SHP77 (cell line): ENCODE data around the gene COL13A1.

ENCODE experiments used
- DNase-seq, 2 experiments: peaks; one replicate each; lab custom pipeline; 2025; lab: John Stamatoyannopoulos, UW

Gene COL13A1

DNA sequence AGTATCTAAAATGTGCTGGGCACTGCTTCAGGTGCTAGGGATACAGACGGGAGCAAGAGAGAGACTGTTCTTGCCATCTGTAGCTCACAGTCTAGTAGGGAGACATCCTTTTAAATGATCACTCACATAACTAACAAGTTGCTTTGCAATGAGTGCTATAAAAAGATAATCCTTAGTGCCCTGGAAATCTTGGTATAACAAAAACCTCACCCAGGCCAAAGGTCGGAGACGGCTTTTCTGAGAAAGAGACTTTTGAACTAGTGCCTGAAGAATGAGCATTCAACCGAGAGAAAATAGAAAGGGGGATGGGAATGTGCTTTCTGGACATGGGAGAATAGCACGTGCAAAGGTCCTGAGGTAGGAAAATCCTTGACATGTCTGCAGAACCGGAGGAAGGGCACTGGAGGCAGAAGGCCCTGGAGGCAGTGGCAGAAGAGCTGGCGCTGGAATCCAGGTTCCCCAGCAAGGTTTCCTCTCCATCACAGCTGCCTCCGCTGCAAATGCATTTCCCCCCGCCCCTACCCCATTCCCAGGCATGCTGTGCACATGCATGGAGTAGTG is 89.4 kb downstream of the COL13A1 start:
- DNase-seq = no peak

DNA sequence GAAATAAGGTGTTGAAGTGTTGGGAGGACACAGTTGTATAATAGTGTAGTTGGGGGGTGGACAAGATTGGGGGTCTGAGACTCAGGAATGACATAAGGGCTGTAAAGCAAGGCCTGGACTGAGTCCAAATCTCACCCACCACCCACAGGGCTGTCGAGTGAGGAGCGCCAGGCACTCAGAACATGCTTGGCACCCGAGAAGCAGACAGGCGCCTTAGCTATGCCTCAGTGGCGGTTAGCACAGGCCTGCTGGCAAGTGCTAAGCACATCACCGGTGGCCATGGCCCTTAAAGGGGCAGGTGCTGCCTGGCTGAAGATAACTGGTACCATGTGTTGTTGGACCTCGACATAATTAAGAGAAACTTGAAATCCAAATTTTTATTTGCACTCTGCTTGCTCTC is 90.7 kb downstream of the COL13A1 start:
- no peak for DNase-seq

DNA sequence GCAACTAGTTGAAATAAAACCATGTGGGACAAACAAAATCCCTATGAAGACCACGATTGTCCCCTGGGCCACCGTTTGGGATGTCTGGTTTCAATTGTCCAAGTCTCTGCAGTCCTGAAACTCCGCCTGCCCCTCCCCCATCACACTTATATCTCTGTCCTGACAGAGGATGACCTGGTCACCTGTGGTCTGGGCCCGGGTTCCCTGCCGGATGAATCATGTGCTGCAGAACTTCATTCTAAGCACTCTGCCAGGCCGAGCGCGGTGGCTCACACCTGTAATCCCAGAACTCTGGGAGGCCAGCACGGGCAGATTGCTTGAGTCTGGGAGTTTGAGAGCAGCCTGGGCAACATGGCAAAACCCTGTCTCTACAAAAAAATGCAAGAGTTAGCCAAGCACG is 91.1 kb downstream of the COL13A1 start:
- no peak for DNase-seq

DNA sequence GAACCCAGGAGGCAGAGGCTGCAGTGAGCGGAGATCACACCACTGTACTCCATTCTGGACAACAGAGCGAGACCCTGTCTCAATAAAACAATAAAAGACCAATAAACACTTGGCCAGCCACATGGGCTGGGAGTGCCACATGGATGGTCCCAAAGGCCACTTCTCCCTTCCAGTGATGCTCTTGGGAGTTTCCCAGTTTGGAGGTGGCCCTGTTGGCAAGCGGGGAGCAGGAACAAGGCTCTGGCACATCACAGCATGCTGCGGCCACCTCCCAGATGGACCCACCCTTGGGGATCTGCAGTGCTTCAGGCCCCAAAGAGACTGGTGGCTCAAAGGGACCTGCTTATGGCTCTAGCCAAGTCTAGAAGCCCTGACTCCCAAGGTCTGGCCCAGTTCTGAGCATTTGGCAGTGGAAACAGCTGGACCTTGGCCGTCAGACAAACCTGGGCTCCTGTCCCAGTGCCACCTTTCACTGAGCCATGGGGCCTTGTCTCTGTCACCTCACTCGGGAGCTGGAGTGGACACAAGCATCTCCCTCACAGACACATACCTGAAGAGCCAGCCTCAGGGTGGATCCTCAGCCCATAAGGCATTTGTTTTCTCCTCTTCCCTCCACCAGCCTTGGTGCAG is 91.7 kb downstream of the COL13A1 start:
- DNase-seq = no peak

DNA sequence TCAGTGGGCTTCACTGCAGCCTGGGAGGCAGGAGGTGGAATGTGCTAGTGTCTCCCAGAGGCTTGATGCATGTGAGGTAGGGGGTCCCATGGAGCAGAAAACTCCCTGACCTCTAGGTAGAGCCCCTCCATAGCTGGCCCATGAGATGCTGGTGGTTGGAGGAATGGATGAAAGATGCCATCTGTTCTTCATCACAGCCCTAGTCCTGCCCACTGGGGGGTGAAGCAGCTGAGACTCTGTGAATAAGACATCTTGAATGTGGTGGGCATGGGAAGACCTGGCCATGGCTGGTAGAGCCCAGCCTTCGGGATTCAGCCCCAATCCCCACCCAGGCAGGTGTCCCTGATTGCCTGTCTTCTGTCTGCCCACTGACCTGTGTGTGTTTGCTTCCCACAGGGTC is 92.5 kb downstream of the COL13A1 start:
- DNase-seq = no peak

DNA sequence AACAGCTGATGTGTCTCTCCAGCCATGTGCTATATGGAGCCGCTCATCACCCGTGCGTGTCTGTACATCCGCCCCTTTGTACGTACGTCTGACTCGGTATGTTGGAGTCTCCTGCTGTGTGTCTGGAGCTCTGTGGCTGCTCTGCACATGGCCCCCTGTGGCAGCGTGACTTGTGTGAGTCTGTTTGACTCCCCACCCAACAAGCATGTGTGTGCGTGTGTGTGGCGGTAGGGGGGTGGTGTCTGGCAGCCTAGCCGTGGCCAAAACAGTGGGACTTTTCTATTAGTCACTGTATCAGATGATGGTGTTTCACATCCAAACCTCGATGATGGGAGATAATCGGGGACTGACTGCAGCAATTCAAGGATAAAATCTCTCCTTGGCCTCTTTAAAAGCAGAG is 94.1 kb downstream of the COL13A1 start:
- no peak for DNase-seq

DNA sequence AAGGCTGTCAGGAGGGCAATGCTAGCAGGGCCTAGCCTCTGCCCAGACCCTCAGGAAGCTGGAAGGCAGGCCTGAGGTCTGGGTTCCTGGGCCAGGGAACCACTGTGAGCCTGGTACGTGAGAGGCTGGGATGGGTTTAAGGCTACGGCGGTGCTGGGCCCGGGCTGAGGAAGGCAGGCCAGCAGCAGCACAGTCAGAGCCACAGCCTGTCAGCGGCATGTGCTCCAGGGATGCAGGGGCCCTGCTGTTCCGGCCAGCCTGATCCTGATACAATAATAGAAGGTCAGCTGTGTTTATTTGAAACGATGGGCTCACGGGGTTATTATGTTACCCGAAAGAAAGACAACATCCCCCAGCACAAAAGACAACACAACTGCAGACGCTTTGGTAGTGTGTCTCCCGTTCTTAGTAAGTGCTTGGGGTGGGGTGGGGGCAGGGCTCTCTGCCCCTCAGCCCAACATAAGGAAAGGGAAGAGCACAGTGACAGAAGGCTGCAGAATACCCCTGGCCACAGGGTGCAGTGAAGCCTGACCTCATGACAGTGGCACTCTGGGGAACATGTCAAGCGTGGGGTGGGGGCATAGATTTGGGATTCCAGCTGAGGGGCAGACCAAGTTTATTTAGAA is 95.0 kb downstream of the COL13A1 start:
- no peak for DNase-seq

DNA sequence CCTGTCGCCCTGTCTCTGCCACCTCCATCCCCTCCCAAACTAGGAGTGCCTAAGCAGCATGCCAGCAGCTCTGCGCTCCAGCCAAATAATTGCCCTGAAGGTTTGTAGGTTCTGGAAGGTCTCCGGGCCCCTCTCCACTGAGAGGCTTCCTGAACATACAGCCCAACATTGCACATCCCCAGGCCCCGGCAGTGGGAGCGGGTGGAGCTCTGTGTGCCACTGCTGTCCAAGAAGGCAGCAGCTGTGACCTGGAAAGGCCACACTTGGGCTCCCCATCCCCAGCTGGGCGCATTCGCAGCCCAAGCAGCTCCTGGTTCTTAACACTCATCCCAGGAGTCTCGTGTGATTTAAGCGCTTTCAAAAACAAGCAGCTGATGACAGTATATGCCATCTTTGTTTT is 95.7 kb downstream of the COL13A1 start:
- no peak for DNase-seq

DNA sequence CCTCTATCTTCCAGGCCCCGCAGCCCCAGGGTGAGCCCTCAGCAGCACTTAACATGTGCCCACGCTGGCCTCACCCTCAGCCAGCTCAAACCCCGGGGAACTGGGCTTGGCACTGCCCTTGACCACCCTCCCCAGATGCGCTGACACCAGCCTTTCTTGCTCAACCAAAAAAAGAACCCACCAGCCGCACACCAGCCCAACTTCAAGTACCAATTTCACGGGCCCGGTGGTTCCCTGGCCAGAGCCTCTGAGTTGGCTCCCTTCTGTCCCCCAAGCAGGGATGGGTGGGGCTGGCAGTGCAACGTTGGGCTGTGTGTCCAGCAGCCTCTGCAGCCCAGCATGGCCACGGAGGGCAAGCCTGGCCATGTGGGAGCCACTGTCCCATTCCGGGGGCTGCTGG is 96.3 kb downstream of the COL13A1 start:
- DNase-seq = no peak

DNA sequence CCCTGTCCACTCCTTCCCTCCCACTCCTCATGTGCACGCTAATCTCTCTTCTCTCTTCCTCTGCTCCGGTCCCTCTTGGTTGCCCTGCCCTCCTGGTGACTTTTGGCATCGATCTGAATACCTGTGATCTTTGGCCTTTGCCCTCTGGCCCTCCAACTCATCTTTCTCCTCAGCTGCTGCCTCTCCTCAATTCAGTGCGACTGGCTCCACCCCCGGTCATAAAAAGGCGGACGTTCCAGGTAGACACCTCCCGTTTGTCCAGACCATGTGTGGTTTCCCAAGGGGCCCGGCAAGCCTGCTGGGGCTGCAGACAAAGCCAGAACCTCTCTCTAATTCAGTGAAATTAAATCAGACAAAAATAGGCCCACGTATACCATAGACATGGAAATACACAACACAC is 96.8 kb downstream of the COL13A1 start:
- DNase-seq = no peak

DNA sequence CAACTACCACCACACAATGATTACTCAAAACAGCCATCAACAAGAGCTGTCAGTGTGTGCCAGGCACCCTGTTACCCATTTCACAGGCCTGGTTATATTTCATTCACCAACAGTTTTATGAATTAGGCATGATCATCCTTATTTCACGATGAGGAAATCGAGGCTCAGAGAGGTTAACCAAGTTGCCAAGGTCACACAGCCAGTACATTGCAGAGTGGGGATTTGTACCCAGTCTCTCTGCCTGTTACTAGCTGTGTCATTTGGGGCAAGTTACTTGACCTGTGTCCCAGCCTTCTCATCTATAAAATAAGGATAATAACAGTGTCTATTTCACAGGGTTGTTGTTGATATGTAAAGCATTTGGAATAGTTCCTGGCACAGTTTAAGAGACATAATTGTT is 97.2 kb downstream of the COL13A1 start:
- no peak for DNase-seq

DNA sequence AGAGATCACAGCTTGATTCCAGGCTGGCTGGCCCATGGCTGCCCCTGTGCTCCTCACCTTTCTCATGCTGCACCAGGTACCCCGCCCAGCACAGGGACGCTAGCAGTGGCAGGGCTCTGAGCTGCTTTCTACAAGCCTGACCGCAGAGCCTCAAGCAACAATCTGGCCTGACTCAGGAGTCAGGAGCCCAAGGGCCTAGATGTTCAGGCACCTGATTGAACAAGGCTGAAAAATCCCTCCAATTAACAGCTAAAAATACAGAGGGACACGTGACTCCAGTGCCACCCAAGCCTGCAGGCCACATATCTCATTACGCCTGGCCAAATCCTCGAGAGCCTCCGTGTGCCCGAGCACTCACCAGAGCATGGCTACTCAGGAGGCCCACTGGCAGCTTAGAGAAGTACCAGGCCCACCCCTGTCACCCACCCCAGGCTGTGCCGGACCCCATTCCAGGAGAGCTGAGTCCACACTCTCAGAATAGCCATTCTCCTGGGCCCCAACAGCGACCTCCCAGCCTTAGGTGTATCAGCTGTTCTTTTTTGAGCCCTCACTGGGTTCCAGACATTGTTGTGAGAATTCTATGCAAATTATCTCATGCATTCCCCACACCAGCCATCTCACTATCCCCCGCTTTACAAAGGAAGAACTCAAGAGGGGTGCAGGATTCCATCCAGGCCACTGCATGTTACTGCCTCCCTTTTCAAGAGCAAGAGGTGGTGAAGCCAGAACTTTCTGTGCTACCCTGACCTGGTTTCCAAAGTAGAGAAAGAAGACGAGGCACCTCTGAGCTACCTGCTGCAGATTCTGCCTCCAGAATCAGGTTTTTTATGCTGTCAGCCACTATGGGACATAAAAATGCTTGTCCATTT is 98.3 kb downstream of the COL13A1 start:
- no peak for DNase-seq

DNA sequence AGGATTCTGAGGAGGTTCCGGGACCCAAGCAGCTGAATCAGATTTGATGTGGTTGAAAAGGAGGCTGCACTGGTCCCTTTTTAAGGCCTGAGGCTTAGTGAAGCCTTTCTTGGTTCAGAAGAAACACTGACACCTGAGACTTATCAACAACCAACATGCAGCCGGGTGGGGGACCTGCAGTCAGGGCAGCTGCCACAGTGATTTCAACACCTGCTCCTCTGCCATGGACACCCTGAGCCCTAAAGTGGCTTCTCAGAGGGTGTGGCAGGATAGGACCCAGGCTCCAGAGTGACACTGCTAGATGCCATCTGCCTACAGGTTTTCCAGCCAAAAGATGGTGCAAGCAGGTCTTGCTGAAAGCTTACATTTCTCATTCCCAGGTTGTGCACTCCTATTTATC is 99.3 kb downstream of the COL13A1 start:
- no peak for DNase-seq

DNA sequence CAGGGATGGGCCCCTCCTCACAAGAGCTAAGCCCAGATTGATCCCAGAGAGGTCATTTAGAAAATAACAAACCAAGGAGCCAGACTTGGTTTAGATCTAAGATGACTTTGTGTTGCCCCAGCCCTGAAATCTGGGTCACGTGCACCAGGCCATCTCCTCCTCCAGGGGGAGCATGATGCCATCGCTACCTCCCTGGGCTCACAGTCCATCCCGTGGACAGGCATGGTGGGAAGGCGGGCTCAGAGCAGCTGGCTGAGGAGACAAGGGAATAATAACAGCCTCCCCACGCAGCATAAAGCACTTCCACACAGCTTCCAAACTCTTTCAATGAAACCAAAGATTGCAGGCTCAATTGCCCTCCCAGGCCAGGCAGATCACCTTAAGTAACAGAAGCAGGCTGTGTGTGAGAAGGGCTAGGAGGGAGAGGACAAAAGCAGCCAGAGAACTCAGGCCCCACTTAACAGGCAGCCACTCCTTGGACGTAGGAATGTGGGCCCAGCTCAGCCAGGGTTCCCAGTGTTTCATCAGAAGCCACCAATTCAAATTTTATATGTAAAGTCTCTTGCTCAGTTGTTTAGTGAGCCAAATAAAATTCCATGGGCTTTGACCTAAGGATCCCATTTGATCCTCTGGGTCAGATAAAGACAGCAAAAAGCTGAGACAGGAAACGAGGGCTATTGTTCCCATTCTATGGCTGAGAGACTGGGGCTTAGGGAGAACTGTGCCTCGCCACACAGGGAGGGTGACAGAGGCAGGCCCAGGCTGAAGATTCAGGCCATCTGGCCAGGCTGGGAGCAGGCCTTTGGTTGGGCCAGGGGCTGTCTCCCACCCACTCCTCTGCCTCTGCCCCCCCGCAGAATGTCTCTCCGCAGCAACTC is 100.2 kb downstream of the COL13A1 start:
- no peak for DNase-seq

DNA sequence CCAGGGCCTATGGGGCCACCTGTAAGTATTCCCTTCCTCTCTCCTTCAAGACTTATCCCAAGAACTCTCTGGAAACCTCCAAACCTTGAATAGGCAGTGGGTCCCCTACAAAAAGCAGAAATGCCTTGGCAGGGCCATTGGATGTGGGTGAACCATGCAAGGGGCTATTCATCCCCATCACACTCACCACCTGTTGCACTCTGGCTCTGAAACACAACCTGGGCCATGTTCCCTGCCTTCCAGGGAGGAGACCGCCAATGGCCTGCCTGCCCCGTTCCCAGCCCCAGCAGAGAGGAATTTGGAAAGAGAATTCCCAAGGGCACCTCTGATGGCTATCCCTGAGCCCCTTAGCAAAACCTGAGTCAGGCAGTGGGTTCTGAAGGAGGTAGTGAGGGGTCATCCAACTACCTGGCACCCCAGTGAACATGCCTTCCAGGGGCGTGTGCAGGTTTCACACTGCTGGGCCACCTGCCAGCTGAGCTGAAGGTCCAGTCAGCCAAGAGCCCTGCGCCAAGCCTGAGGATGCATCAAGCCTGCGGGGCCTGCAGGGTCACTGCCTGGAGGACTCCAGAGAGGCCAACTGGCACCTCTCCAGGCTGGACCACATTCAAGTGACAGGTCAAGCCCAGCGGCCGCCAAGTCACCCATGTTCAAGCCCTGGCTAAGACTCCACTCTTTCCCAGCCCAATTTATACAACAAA is 101.3 kb downstream of the COL13A1 start:
- DNase-seq = no peak

DNA sequence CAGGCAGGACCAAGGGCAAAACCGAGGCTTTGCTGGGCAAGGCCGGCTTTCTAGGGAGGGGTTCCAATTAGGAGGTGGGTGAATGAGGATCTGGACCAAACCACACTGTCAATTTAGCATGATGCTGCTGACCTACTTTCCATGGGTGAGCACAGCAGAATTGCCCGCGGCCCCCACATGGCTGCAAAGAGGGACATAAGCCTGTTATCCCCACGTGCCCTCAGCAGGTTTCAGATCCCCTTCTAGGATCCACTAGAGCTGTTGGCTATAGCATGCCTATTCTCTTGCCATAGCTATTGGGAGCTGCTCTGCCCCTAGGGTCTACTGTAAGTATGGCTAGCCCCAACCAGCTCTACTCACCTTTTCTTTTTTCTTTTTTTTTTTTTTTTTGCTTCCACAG is 102.8 kb downstream of the COL13A1 start:
- no peak for DNase-seq

DNA sequence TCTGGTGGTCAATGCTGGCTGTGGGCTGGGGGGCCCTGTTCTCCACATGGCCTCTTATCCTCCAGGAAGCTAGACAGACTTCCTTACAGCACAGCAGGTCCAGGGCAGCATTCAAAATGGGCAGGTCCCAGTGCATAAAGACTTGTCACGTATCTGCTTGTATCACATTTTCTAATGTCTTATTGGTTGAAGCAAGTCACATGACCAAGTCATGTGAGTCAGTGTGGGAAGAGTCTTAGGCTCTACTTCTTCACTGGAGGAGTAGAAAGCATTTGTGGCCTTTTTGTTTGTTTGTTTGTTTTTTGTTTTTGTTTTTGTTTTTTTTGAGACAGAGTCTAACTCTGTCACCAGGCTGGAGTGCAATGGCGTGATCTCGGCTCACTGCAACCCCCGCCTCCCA is 104.7 kb downstream of the COL13A1 start:
- DNase-seq = no peak

DNA sequence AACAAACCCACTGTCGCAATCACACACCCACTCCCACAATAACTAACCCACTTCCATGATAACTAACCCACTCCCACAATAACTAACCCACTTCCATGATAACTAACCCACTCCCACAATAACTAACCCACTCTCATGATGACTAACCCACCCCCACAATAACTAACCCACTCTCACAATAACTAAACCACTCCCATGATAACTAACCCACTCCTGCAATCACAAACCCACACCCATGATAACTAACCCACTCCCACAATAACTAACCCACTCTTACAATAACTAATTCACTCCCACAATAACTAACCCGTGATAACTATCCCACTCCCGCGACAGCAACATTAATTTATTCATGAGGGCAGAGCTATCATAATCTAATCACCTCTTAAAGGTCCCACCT is 105.8 kb downstream of the COL13A1 start:
- no peak for DNase-seq

DNA sequence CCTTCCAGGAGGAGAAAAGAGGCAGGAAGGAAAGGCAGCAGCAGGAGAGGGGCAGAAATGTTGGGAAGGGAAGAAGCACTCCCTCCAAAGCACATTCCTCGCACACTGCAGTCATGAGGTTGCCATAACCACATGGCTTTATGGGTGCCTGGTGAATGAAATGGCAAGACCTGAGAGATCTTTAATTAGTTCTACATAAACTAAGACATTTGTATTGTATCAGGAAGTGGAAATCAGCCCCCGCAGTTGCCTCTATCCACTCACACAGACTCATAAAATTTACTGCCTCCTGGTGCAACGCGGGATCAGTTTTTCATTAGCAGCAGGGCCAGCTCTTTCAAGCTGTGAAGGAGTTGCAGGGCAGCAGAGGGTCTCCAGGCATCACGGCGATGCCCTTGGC is 106.4 kb downstream of the COL13A1 start:
- DNase-seq = no peak

DNA sequence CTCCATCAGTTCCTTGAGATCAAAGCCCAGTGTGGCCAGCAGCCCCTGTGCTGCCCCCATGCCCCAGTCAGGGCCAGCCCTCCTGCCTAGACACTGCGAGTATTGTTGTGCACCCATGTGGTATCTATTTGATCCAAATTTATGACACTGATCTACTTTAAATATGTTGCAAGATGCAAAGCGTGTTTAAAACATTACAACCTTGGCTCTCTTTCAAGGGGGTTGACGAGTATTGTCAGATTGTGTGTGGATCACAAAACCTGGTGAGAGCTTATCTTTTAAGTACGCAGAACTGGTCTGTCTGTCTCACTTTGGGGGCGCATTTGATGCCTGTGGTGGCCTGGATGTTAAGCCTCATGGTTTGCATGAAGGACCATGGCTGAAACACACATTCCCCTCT is 108.9 kb downstream of the COL13A1 start:
- DNase-seq = no peak
